NOMO-1 (cell line): Measurements from ENCODE around the gene CEND1.

Experiments
- DNase-seq, 2 experiments: peaks; one replicate each; lab custom pipeline; 2025; ENCODE audit not compliant: unreplicated experiment in 2 of 2; lab: John Stamatoyannopoulos, UW

The CEND1 gene

GRCh38 chr11:827897-828192 is 38.0 kb upstream of the CEND1 start, which contains the start of gene CRACR2B:
TSS of gene CRACR2B (plus strand) at chr11:827919. CDS start at chr11:828608, 689 bp downstream.
- no peak for DNase-seq

- DNase-seq: peak; percentile 20 to 21
Measured at GRCh38 chr11:827146-827896, 37.4 kb upstream of the CEND1 start.

- no peak for DNase-seq
Measured at GRCh38 chr11:826836-827145, 36.9 kb upstream of the CEND1 start.

- no peak for DNase-seq
Measured at GRCh38 chr11:826227-826621, 36.3 kb upstream of the CEND1 start.

- DNase-seq: no peak
Measured at GRCh38 chr11:825366-826226, 35.7 kb upstream of the CEND1 start.

GRCh38 chr11:824942-825341 is 35.1 kb upstream of the CEND1 start:
- no peak for DNase-seq

- DNase-seq: no peak
Measured at GRCh38 chr11:824292-824880, 34.5 kb upstream of the CEND1 start.

GRCh38 chr11:823441-824291 is 33.8 kb upstream of the CEND1 start:
- DNase-seq: no peak

- peak; percentile 32 to 46 for DNase-seq
Measured at GRCh38 chr11:821512-822371, 31.9 kb upstream of the CEND1 start.

- DNase-seq: peak; percentile 19 to 23
Measured at GRCh38 chr11:820655-821511, 31.0 kb upstream of the CEND1 start.

- DNase-seq: peak; percentile 93 to 94
Measured at GRCh38 chr11:819943-820649, 30.2 kb upstream of the CEND1 start.

GRCh38 chr11:819129-819931 is 29.4 kb upstream of the CEND1 start:
- DNase-seq: peak; percentile 85 to 89

- no peak for DNase-seq
Measured at GRCh38 chr11:818396-819128, 28.7 kb upstream of the CEND1 start, which contains the start of gene PNPLA2. TSS of gene PNPLA2 (plus strand) at chr11:818914. CDS start at chr11:819719, 805 bp downstream.

- DNase-seq: no peak
Measured at GRCh38 chr11:816433-816779, 26.5 kb upstream of the CEND1 start.

- no peak for DNase-seq
Measured at GRCh38 chr11:815675-816432, 26.0 kb upstream of the CEND1 start.

GRCh38 chr11:813456-814096 is 23.7 kb upstream of the CEND1 start:
- DNase-seq: no peak
